ENCODE measurements around the gene STAT2.
"Not testable (repeated sequence)": the region's sequence is repeated elsewhere in the genome, so short reads cannot be mapped to it uniquely, and the experiment has no call there.

Gene STAT2

GRCh38 chr12:56361487-56362129, 1.7 kb upstream of the STAT2 start:
- no peak for DNase-seq

- DNase-seq: no peak
Observed at GRCh38 chr12:56358836-56359532, 923 bp downstream of the STAT2 start.

- DNase-seq: no peak
Observed at GRCh38 chr12:56351325-56351724, 8.6 kb downstream of the STAT2 start.

- no peak for DNase-seq
Observed at GRCh38 chr12:56350662-56351061, 9.2 kb downstream of the STAT2 start.

- DNase-seq: no peak
Observed at GRCh38 chr12:56348776-56349175, 11.1 kb downstream of the STAT2 start.

GRCh38 chr12:56347255-56347654, 12.7 kb downstream of the STAT2 start:
- not testable (repeated sequence) for DNase-seq

GRCh38 chr12:56346675-56347074, 13.2 kb downstream of the STAT2 start:
- peak; percentile 8 for DNase-seq

- not testable (repeated sequence) for DNase-seq
Observed at GRCh38 chr12:56342290-56342689, 17.6 kb downstream of the STAT2 start.

GRCh38 chr12:56341616-56342015, 18.3 kb downstream of the STAT2 start:
- DNase-seq: no peak

GRCh38 chr12:56339158-56339422, 20.8 kb downstream of the STAT2 start:
- DNase-seq: no peak

- DNase-seq: peak; percentile 77
Observed at GRCh38 chr12:56338308-56339157, 21.4 kb downstream of the STAT2 start, which contains the start of gene IL23A. Gene IL23A (plus strand): TSS chr12:56338884. CDS start chr12:56339045, 161 bp downstream.

GRCh38 chr12:56337753-56338251, 22.1 kb downstream of the STAT2 start:
- DNase-seq: no peak

- DNase-seq: no peak
Observed at GRCh38 chr12:56336361-56337167, 23.3 kb downstream of the STAT2 start.

- not testable (repeated sequence) for DNase-seq
Observed at GRCh38 chr12:56335527-56335926, 24.4 kb downstream of the STAT2 start.

GRCh38 chr12:56334490-56334793, 25.5 kb downstream of the STAT2 start:
- no peak for DNase-seq

GRCh38 chr12:56333679-56334489, 26.0 kb downstream of the STAT2 start, which contains the start of gene PAN2:
Gene PAN2 (minus strand): TSS chr12:56334000. CDS start chr12:56333094, 906 bp downstream.
- DNase-seq: peak; percentile 87

- DNase-seq: no peak
Observed at GRCh38 chr12:56333197-56333678, 26.7 kb downstream of the STAT2 start.

GRCh38 chr12:56332512-56333196, 27.3 kb downstream of the STAT2 start:
- DNase-seq: no peak

- no peak for DNase-seq
Observed at GRCh38 chr12:56330936-56331490, 28.9 kb downstream of the STAT2 start.

GRCh38 chr12:56326533-56326932, 33.4 kb downstream of the STAT2 start:
- no peak for DNase-seq

- DNase-seq: no peak
Observed at GRCh38 chr12:56326126-56326525, 33.8 kb downstream of the STAT2 start.
